ENCODE results near the gene OR51A2.
"Not testable (repeated sequence)": the region's sequence is repeated elsewhere in the genome, so short reads cannot be mapped to it uniquely, and the experiment has no call there.

The OR51A2 gene, protein sequence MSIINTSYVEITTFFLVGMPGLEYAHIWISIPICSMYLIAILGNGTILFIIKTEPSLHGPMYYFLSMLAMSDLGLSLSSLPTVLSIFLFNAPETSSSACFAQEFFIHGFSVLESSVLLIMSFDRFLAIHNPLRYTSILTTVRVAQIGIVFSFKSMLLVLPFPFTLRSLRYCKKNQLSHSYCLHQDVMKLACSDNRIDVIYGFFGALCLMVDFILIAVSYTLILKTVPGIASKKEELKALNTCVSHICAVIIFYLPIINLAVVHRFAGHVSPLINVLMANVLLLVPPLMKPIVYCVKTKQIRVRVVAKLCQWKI

DNA sequence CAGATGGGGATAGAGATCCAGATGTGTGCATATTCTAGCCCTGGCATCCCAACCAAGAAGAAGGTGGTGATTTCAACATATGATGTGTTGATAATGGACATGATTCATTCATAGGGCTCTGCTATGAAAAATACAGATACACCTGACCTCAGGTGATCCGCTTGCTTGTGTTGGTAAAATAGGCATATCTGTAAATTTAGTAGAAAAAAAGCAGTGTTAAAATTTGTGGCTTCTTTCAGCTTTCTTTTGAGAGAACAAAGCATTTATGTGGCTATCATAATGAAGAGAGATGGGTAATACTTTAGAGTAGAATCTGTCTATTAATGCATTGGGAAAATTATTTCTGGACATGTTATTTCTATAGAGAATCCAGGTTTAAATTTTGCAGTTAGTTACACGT, at the start of gene OR51A2:
TSS of gene OR51A2 (minus strand) at position 101 of the 400 bp plus-strand sequence. CDS start at position 101, 0 bp downstream.
- DNase-seq (ENCODE audit: low read depth): not testable (repeated sequence)

DNA sequence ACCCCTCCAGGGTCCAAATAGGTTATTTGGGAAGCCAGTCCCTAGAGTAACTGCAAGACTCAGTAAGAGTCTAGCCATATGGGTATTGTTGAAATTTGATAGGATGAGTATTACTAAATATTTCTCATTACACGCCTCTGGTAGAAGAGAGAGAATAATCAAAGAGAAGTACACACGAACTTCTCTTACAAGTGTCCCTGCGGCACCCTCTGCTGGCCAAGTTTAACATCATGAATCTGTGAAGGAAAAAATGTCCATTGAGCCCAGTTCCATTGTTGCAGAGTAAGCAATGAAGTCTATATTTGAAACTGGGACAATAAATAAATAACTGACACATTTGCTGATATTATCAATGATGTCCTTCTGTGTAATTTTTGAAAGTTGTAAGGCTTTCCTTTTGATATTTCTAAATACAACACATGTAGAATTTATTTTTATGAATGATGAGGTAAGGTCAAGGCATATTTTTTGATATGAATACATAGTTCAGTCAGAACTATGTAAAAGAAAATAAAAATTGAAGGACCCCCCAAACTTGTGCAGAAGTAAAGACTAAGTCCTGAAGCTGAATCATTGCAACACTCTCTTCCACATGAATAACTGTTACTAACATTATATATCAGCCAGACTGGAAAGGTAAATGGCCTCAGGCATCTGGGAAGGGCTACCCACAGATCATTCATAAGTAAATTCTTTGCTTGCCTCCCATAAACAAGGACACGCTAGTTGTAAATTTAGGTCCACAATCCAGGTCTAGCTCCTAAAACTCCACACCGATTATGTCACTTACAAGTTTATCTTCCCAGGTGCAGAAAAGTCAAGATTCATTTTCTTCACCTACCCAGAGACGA, 49.1 kb upstream of the OR51A2 start:
- no peak for DNase-seq (ENCODE audit: low read depth)

DNA sequence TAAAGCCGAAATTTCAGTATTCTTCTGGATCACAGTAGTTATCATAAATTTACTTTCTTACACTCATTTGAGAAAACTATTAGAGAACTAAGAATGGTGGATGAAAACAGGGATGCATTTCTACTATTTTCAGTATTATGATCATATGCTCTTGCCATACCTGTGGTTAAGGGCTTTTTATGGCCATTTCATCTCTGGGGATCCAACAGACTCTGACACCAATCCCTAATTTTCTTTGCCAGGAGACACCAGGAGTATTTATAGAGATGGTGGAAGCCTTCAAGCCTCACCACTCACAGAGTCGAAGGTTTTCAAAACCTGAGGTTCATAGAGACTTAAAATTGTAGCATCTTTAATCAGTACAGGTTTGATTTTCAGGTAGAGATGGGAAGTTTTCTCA, 39.0 kb upstream of the OR51A2 start, which contains the start of gene OR51L1:
TSS of gene OR51L1 (plus strand) at position 301 of the 400 bp plus-strand sequence. CDS start 4,132 bp downstream, outside the sequence.
- no peak for DNase-seq (ENCODE audit: low read depth)

DNA sequence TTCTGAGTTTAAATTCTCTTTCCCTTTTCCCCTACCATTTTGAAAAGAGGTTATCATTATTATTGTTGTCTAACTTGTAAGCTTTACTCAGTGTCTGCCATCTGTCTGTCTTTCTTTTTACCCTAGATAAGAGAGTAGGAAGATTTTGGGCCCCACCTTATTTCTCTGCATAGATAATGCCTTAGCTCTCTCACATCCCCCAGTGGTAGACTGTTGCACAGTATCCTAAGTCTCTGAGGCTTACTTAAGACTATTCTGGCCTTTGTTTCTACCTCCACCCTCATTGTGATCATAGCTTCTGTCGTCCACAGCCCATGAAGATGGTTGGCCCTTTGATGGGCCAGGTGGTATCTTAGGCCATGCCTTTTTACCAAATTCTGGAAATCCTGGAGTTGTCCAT, 35.5 kb upstream of the OR51A2 start:
- DNase-seq (ENCODE audit: low read depth): no peak

DNA sequence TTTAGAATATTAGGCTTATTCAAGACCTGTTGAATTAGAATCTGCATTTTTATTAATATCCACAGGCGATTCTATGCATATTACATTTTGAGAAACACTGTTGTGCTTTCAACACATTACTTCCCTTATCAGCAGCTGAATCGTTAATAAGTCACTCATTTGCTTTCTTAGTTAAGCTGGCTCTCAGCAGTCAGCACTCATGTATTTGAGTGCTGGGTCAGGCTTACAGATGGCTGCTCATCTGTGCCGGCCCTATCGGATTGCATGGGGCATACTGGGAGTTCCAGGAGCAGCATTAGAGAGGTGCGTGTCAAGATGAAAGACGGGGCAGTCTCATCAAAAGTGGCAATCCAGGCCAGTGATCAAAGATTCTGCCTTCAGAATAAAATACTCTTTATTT, 28.3 kb upstream of the OR51A2 start:
- DNase-seq (ENCODE audit: low read depth): no peak

DNA sequence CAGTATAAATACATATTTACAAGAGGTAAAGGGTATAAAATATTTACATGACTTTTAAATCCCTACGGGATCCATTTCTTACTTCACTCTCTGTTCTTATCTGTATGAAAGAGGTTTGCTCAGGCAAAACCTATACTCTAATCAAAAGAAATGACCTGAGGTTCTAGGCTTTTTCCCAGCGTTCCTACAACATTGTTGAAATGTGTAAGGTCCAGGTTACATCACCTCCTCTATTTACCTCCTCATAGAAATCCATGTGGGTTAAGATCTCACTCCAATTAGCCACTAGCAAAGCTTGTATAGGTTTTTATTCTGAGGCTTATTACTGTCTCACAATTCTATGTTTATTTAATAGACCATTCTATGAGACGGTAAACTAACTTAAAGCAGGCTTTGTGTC, 27.2 kb upstream of the OR51A2 start:
- DNase-seq (ENCODE audit: low read depth): no peak

DNA sequence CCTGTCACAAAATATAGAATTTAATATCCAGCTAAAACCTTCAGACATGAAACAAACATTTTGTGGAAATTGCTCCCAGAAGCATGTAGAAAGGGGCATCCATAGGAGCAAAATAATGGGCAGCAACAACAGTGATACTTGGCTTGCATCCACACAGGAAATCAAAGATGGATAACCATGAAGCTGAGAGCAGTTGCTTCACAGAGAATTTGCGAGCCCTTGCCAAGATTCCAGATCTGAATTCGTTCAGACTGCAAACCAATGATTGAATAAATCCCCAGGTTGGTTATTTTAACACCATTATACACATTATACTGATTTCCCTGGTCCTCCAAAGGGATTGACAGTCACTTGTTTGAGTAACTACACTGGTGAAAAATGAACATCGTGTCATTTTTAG, 23.5 kb upstream of the OR51A2 start:
- no peak for DNase-seq (ENCODE audit: low read depth)

DNA sequence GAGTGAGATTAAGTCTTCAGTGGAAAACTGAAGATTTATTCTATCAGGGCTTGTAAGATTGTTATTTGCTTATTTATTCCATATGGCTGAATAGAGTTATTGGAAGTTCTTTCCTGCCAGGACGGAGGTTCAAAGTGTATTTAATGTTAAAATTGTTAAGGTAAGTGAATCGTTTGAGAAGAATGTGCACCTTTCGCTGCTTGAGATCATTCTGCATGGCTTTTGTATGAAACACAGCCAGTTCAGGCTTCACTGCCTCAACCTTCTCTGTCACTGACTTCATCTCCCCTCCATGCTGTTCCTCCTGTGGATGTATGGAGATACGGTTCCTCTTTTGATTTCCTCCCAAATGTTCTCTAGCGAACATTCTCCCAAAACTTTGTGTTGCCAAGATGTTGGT, 19.9 kb upstream of the OR51A2 start:
- DNase-seq (ENCODE audit: low read depth): no peak

DNA sequence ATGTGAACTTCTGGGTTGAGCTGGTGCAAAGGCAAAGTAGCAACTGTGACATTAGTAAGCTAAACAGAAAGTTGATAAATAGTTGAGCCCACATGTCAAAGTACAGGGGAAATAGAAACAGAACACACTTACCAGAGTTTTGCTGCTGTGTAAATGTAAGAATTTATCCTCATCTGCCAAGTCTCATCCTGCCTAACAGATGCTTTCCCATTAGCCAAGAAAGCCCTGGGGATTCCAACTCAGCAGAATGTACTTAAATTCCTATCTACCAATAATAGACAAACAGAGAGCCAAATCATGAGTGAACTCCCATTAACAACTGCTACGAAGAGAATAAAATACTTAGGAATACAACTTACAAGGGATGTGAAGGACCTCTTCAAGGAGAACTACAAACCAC, 7.3 kb upstream of the OR51A2 start:
- no peak for DNase-seq (ENCODE audit: low read depth)

DNA sequence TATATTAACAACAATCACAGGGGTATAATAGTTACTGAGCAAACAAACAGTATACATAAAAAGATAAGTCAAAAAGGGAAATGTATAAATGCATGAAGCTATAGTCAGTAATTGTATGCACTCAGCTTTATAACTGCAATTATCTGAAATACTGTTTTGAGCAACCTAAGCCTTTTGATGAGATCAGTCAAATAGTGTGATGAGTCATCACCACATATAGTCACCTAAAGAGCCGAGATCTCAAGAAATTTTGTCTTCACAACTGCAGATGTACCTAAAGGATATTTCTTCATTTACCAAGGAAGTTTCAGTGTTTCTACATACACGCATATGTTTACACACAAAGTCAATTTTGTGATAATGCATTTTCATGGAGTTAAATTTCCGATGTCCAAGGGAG, 5.4 kb upstream of the OR51A2 start:
- DNase-seq (ENCODE audit: low read depth): no peak

DNA sequence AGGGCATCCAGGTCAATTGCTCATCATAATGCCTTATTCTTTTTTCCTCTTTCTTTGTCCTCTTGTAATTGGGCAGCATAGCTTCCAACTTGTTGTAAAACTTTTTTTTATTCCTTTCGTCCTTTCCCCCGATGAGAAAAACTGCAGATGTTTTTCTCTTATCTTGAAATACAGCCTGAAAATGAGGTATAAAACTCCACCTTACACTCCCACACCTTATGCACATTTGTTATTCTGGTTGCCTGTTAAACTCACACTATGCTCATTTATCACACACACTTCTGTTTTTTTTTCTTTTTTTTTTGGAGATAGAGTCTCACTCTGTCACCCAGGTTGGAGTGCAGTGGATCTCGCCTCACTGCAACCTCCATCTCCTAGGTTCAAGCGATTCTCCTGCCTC, 1.9 kb upstream of the OR51A2 start:
- no peak for DNase-seq (ENCODE audit: low read depth)

DNA sequence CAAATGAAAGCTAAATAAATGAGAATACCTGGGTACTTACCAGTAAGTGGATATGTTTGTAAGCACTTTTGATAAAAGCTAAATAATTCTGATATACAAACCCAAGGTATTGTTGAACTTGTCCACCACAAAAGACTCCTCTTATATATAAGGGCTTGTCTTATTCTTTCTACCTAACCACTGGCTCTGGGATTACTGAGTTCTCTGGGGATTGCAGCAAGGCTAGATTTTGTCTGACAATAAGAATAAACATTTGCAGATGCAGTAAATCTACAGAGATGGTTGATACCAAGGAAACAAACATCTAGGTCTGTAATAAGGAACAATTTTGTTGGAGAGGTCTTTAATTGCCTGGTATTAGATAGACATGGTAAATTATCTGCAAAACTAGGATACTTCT, 8.0 kb downstream of the OR51A2 start, which contains the start of gene OR51A4:
TSS of gene OR51A4 (minus strand) at position 101 of the 400 bp plus-strand sequence. CDS start 505 bp downstream, outside the sequence.
- no peak for DNase-seq (ENCODE audit: low read depth)

DNA sequence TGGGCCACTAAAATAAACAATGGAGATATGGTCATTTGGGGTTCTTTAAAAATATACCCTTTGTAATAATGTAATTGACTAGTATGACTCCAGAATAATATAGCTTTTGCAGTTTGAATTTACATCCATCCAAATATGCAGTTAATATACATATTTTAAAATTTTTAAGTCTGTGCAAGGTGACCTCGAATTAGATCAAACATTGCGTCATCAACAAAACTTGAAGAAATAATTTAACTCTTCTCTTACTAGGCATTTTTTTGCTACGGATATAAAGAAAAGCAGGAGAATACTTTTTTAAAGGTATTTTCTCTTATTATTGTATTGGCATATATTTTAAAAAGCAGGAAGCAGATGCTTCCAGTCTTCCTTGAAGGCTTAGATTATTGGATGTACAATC, 18.8 kb downstream of the OR51A2 start:
- DNase-seq (ENCODE audit: low read depth): no peak

DNA sequence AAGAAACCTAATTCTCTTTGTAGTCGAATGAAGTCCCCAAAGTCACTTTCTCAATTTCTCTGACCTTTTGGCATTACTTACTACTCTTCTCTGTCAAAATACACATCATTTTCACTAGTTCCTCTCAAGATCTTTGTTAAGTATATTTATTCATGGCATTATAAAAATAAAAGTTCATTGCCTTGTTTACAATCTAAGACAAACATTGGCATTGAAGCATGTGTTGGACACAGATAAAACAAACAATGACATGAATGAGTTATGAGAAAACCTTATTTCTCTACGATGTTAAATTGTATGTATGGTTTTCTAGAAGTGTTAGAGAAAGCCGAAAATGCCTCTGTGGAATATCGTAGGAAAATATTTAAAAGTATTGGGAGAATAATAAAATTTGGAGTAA, 22.8 kb downstream of the OR51A2 start:
- no peak for DNase-seq (ENCODE audit: low read depth)

DNA sequence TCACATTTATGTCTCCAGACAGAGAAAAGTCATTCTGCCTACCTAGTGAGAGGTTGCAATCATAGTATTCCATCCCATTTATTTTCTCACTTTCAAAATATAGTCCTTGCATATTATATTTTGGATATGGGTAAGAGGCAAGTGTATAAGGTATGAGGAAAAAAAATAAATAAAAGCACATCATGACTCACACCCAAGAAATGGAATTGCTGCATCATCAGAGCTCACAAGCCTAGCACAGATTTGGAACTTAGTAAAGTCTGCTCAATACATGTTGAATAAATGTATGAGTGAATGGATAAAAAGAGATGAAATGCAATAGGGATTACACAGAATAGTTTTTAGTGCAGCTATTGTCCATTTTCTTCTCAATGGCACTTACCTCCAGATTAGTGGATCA, 28.9 kb downstream of the OR51A2 start:
- no peak for DNase-seq (ENCODE audit: low read depth)

DNA sequence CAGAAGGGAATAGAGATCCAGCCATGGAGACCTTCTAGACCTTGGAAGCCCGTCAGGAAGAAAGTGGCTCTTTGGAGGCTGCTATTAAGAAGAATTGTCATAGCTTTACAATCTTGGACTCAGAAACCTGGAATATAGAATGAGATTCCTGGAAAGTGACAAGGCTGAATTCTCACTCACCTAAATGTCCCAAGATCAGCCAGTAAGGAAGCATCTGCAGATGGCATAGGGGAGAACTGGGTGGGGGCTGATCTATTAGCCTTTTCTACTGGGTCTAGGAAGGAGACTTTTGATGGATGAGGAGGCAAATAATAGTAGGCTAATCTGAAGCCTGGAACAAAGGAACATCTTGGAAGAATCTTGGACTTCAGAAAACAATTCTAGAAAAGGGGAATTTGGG, 31.3 kb downstream of the OR51A2 start, which contains the start of gene OR51G1:
TSS of gene OR51G1 (minus strand) at position 101 of the 400 bp plus-strand sequence. CDS start at position 101, 0 bp downstream.
- DNase-seq (ENCODE audit: low read depth): no peak

DNA sequence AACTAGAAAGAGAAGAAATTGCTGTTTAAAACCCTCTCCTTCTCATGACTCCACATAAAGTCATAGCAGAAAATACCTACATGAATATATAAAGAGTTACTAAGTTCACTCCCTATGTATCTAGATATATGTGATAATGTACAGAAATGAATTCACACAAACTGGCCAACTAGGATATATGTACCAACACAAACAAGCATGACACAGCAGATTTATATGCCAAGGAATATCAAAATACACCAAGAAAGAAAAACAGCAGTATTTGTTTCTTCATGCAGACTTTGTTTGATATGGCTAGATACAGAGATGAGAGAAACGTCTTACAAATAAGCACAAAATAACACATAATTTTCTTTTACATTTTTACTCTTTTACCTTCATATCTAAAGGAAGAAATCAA, 33.2 kb downstream of the OR51A2 start:
- DNase-seq (ENCODE audit: low read depth): no peak

DNA sequence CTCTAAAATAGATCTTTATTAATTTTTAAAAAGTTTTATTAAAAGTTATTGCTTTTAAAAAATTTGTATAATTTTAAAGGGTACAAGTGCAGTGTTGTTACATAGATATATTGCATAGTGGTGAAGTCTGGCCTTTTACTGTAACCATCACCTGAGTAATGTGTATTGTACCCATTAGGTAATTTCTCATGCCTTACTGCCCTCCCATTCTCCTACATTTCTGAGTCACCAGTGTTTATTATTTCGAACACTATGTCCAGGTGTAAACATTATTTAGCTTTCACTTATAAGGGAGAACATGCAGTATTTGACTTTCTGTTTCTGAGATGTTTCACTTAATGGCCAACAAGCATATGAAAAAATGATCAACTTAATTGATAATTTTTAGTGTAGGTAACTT, 33.7 kb downstream of the OR51A2 start:
- no peak for DNase-seq (ENCODE audit: low read depth)

DNA sequence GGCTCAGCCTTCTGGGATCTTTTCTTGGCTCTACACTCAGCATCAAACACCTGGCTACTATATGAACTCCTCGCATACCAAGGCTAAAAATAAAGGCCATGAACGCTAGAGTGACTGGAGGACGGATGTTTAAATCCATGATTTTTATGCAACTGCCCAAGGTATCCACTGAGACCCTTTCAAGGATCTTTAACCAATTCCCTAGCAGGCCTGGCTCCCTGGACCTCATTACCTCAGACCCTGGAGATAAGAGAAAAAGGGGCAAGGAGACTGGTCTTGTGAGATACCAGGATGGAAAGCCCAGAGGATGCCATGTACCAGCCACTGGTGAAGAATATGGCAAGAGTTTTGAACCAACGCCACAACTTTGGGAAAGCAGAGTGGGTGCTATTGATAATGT, 36.3 kb downstream of the OR51A2 start, which contains the start of gene OR51G2:
TSS of gene OR51G2 (minus strand) at position 101 of the 400 bp plus-strand sequence. CDS start 3,687 bp downstream, outside the sequence.
- DNase-seq (ENCODE audit: low read depth): no peak

DNA sequence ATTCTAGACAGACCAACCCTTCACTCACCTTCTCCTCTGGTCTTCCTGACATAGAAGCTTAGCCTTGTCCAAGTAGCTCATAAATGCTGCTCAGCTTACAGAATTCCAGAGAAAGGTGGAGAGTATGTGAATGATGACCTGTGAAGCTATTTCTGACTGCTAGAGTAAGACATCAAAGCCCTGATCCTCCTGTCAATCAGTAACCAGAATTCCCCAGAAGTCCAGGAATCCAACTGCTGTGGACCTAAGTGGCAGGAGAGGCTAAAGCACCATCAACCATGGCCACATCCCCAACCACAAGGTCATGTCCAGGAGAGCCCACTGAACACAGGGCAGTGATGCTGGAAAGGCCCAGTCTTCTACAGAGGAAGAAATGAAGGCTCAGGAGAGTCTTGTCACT, 38.9 kb downstream of the OR51A2 start:
- no peak for DNase-seq (ENCODE audit: low read depth)
